Measurements from ENCODE around the gene MED25. TPM values are rescaled to one million over a fixed set of nuclear protein-coding genes. Genes with fewer than 3 reads are reported as not detected.
A peak's percentile ranks its signal among the peaks of the same experiment; 100 is the strongest.

MED25 gene
- total RNA-seq, 1 experiment from 2014 or later, result 37.8 TPM

DNA sequence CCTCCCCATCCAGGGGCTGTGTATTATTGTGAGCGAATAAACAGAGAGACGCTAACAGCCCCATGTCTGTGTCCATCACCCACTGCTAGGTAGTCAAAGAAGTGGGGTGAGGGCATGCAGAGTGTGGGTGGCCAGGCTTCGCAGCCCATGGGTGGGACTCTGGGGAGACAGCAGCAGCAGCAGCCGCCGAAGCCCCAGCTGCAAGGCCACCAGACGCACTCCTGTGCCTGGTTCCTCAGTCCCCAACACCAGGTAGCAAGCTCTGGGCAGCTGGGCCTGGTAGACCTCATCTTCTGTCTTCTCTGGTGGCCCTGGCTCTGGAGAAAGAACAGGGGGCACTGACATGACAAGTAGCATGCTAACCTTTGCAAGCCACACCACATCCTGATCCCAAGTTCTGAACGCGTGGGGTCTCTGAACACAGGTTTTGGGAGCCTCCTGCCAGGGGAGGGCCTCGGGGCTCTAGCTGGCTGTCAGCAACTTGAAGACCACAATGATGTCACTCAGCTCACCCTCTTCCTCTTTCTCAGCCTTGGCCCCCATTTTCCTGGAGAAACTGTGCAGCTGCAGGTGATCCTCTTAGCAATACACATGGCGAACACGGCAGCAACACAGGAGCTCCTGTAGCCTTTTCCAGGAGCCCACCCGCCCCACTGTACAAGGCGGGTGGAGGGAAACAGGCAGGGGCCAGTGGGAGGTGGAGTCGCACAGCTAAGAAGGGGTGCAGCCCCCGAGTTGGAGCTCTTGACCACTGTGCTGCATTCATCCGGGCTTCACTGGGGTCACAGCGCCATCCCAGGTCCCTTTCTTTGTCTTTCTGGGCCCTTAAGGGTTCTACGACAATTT, 10.8 kb upstream of the MED25 start:
- H3K9ac ChIP-seq (ENCODE audit: low read length), result no peak overlapping the region
- DNase-seq, result peak; percentile 71
- H3K9me2 ChIP-seq (replicated peaks; ENCODE audit: insufficient read depth, low read length), result no peaks in the 10 kb centered on the region
- no peaks in the 10 kb centered on the region for H3K79me2 ChIP-seq (ENCODE audit: low read length)
- peaks cover 19% of the 10 kb centered on the region for H3K4me1 ChIP-seq (ENCODE audit: low read length)
- 0 out of 2 replicates have a peak, but pooled peaks cover 15% of the 10 kb centered on the region for H3K36me3 ChIP-seq (ENCODE audit: insufficient read depth, low read length)
- H3K4me3 ChIP-seq (ENCODE audit: low read length), result no peak overlapping the region
- H3K9me3 ChIP-seq (ENCODE audit: low read length), result no peaks in the 10 kb centered on the region
- H3K27me3 ChIP-seq (ENCODE audit: low read length), result no peaks in the 10 kb centered on the region
- H3K4me2 ChIP-seq (ENCODE audit: low read depth, low read length, poor library complexity, severe bottlenecking), result no peak overlapping the region
- no peak overlapping the region for H2AFZ ChIP-seq (ENCODE audit: low read length)
- no peaks in the 10 kb centered on the region for H4K20me1 ChIP-seq (ENCODE audit: insufficient read depth, low read depth, low read length)
- H3K27ac ChIP-seq (ENCODE audit: low read length), result no peak overlapping the region

DNA sequence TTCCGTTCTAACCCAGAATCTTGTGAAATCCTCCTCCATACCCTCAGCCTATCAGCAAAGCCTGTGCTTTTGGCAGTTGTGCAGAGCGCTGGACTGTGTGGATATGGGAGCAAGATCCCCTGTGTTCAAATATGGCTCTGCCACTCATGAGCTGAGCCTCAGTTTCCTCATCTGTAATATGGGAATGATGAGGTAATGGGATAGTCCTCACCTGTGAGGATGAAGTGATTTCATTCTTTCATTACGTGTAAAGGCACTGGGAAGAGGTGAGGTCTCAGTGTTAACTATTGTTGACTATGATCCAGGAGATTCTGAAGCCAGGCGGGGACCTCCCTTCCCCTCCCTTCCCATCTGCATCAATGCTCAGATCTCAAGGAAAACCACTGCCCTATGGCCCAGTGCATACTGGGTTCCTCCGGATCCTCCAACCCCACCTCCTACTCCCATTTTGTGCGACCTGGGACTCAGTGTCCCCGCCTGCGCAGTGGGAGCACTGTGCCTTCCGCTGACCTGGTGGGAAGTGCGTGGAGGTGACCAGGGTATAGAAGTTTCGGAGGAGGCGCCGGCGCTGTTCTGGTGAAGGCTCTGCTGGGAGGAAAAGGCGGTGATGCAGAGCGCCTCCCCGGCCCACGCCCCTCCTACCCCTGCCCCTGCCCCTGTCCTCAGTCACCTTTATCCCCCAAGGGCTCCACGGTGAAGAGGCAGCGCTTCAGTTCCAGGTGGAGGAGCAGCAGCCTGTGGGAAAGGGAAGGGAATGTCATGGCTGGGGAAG, 10.0 kb upstream of the MED25 start:
- Histone ChIP-seq H3K9ac (ENCODE audit: low read length) (no peak overlapping the region), H3K27ac (ENCODE audit: low read length) (no peak overlapping the region), H3K9me3 (ENCODE audit: low read length) (no peaks in the 10 kb centered on the region), H3K4me1 (ENCODE audit: low read length) (peaks cover 27% of the 10 kb centered on the region), H2AFZ (ENCODE audit: low read length) (no peak overlapping the region), H4K20me1 (ENCODE audit: insufficient read depth, low read depth, low read length) (no peaks in the 10 kb centered on the region), H3K36me3 (ENCODE audit: insufficient read depth, low read length) (0 out of 2 replicates have a peak, but pooled peaks cover 11% of the 10 kb centered on the region), H3K9me2 (replicated peaks; ENCODE audit: insufficient read depth, low read length) (no peaks in the 10 kb centered on the region), H3K4me3 (ENCODE audit: low read length) (peak overlapping the region; percentile 76; the same call in 1 of the 2 replicates), H3K79me2 (ENCODE audit: low read length) (no peaks in the 10 kb centered on the region), H3K27me3 (ENCODE audit: low read length) (no peaks in the 10 kb centered on the region), H3K4me2 (ENCODE audit: low read depth, low read length, poor library complexity, severe bottlenecking) (peak overlapping the region; percentile 89)
- DNase-seq, result no peak

DNA sequence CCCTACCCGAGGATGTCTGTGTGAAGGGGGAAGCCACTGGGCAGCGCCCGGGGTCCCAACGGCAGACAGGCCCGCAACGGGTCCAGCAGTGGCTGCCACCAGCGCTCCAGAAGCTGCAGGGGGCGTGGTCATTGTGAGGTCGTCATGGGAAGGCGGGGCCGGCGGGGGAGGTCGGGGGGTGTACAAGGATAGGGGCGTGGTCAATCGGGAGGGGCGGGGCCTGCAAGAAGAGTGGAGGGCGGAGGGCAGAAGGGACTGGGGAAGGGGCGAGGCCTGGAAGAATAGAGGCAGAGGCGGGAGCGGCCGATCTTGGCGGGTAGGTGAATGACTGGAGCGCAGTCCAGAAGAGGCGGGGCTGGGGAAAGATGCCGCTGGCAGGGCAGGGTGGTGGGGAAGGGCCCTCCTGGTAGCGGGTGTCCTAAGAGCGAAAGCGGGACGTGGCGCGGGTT, 9.4 kb upstream of the MED25 start:
- Histone ChIP-seq H2AFZ (ENCODE audit: low read length) (peak overlapping the region; percentile 61; the same call in 1 of the 2 replicates), H4K20me1 (ENCODE audit: insufficient read depth, low read depth, low read length) (no peaks in the 10 kb centered on the region), H3K27me3 (ENCODE audit: low read length) (no peaks in the 10 kb centered on the region), H3K9me2 (replicated peaks; ENCODE audit: insufficient read depth, low read length) (no peaks in the 10 kb centered on the region), H3K27ac (ENCODE audit: low read length) (no peak overlapping the region), H3K4me1 (ENCODE audit: low read length) (peaks cover 28% of the 10 kb centered on the region), H3K36me3 (ENCODE audit: insufficient read depth, low read length) (0 out of 2 replicates have a peak, but pooled peaks cover 5% of the 10 kb centered on the region), H3K9me3 (ENCODE audit: low read length) (no peaks in the 10 kb centered on the region), H3K9ac (ENCODE audit: low read length) (peak overlapping the region; percentile 67), H3K79me2 (ENCODE audit: low read length) (no peaks in the 10 kb centered on the region), H3K4me3 (ENCODE audit: low read length) (peak overlapping the region; percentile 76), H3K4me2 (ENCODE audit: low read depth, low read length, poor library complexity, severe bottlenecking) (peak overlapping the region; percentile 89)
- DNase-seq, result peak; percentile 97

DNA sequence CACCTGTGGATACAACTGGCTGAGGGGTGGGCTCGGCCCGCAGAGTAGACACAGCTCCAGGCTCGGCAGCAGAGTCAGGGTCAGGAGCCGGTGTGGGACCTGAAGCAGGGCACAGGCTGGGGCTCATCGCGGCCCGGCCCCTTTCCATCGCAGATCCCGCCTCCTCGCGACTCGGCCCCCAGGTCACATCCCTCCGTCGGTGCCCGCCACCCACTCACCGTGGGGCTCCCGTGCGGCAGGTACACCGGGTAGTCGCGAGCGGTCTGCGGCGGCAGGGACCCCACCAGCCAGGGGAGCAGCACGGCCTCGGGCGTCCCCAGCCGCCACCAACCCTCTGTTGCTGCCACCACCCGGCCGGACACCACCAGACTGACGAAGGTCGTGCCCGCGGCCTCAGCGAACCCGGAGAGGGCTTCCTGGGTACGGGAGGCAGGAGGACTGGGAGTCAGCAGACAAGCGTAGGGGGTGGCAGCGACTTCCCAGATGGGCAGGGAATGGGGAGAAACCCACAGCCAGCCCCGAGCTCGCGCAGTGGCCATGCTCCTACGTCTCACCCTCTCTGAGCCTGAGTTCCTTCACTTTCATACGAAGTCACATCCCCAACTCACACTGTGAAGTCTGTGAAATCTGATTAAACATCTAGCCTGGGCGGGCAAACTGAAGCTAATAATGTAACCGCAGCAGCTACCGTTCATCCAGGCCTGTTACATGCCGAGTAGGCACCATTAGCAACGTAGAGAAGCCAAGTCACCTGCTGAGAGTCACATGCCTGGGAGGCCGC, 8.7 kb upstream of the MED25 start:
- peak overlapping the region; percentile 76 for H3K4me3 ChIP-seq (ENCODE audit: low read length)
- H3K9me3 ChIP-seq (ENCODE audit: low read length), result no peaks in the 10 kb centered on the region
- H3K4me2 ChIP-seq (ENCODE audit: low read depth, low read length, poor library complexity, severe bottlenecking), result peak overlapping the region; percentile 89
- no peak overlapping the region for H3K27ac ChIP-seq (ENCODE audit: low read length)
- H3K36me3 ChIP-seq (ENCODE audit: insufficient read depth, low read length), result 0 out of 2 replicates have a peak, but pooled peaks cover 5% of the 10 kb centered on the region
- H4K20me1 ChIP-seq (ENCODE audit: insufficient read depth, low read depth, low read length), result no peaks in the 10 kb centered on the region
- peak; percentile 75 for DNase-seq
- H3K9ac ChIP-seq (ENCODE audit: low read length), result peak overlapping the region; percentile 67
- H3K79me2 ChIP-seq (ENCODE audit: low read length), result no peaks in the 10 kb centered on the region
- no peaks in the 10 kb centered on the region for H3K27me3 ChIP-seq (ENCODE audit: low read length)
- H3K4me1 ChIP-seq (ENCODE audit: low read length), result peaks cover 34% of the 10 kb centered on the region
- peak overlapping the region; percentile 61; the same call in 1 of the 2 replicates for H2AFZ ChIP-seq (ENCODE audit: low read length)
- no peaks in the 10 kb centered on the region for H3K9me2 ChIP-seq (replicated peaks; ENCODE audit: insufficient read depth, low read length)

GRCh38 chr19:49809941-49810389, 8.1 kb upstream of the MED25 start:
- Histone ChIP-seq H2AFZ (ENCODE audit: low read length) (no peak overlapping the region), H3K4me2 (ENCODE audit: low read depth, low read length, poor library complexity, severe bottlenecking) (peak overlapping the region; percentile 89), H3K4me1 (ENCODE audit: low read length) (peaks cover 36% of the 10 kb centered on the region), H3K79me2 (ENCODE audit: low read length) (no peaks in the 10 kb centered on the region), H3K4me3 (ENCODE audit: low read length) (peak overlapping the region; percentile 76), H3K27ac (ENCODE audit: low read length) (no peak overlapping the region), H4K20me1 (ENCODE audit: insufficient read depth, low read depth, low read length) (no peaks in the 10 kb centered on the region), H3K9me2 (replicated peaks; ENCODE audit: insufficient read depth, low read length) (no peaks in the 10 kb centered on the region), H3K9ac (ENCODE audit: low read length) (peak overlapping the region; percentile 67), H3K27me3 (ENCODE audit: low read length) (no peaks in the 10 kb centered on the region), H3K9me3 (ENCODE audit: low read length) (no peaks in the 10 kb centered on the region), H3K36me3 (ENCODE audit: insufficient read depth, low read length) (no peaks in the 10 kb centered on the region)
- DNase-seq, result no peak

DNA sequence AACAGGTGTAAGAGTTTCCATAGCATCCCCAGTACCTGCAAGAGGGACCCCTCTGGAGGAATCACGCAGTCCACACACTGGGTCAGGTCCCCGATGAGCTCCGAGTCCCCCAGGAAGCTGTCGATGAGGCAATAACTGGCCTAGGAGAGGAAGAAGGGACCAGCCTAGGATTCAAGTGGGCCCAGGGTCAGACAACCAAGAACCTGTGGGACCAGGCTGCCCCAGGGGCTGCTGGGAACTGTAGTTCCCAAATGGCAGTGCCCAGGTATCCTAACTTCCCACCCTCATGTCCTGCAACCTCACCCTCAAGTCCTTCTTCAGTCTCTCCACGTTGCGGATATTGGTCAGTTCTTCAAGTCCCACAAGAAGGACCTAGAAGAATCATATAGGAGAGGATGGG, 6.8 kb upstream of the MED25 start:
- Histone ChIP-seq H3K27me3 (ENCODE audit: low read length) (no peaks in the 10 kb centered on the region), H3K27ac (ENCODE audit: low read length) (no peak overlapping the region), H3K36me3 (ENCODE audit: insufficient read depth, low read length) (no peaks in the 10 kb centered on the region), H3K4me3 (ENCODE audit: low read length) (no peak overlapping the region), H2AFZ (ENCODE audit: low read length) (no peak overlapping the region), H3K4me1 (ENCODE audit: low read length) (peaks cover 36% of the 10 kb centered on the region), H3K9me2 (replicated peaks; ENCODE audit: insufficient read depth, low read length) (no peaks in the 10 kb centered on the region), H4K20me1 (ENCODE audit: insufficient read depth, low read depth, low read length) (no peaks in the 10 kb centered on the region), H3K79me2 (ENCODE audit: low read length) (no peaks in the 10 kb centered on the region), H3K9me3 (ENCODE audit: low read length) (no peaks in the 10 kb centered on the region), H3K4me2 (ENCODE audit: low read depth, low read length, poor library complexity, severe bottlenecking) (no peak overlapping the region), H3K9ac (ENCODE audit: low read length) (no peak overlapping the region)
- no peak for DNase-seq

GRCh38 chr19:49812452-49812996, 5.6 kb upstream of the MED25 start:
- H3K4me3 ChIP-seq (ENCODE audit: low read length), result peak overlapping the region; percentile 65
- H3K27ac ChIP-seq (ENCODE audit: low read length), result no peak overlapping the region
- no peaks in the 10 kb centered on the region for H3K9me2 ChIP-seq (replicated peaks; ENCODE audit: insufficient read depth, low read length)
- no peaks in the 10 kb centered on the region for H3K27me3 ChIP-seq (ENCODE audit: low read length)
- H2AFZ ChIP-seq (ENCODE audit: low read length), result peak overlapping the region; percentile 52
- peak overlapping the region; percentile 64 for H3K9ac ChIP-seq (ENCODE audit: low read length)
- DNase-seq, result no peak
- H3K4me2 ChIP-seq (ENCODE audit: low read depth, low read length, poor library complexity, severe bottlenecking), result peak overlapping the region; percentile 65
- H4K20me1 ChIP-seq (ENCODE audit: insufficient read depth, low read depth, low read length), result no peaks in the 10 kb centered on the region
- H3K79me2 ChIP-seq (ENCODE audit: low read length), result no peaks in the 10 kb centered on the region
- no peaks in the 10 kb centered on the region for H3K9me3 ChIP-seq (ENCODE audit: low read length)
- H3K36me3 ChIP-seq (ENCODE audit: insufficient read depth, low read length), result no peaks in the 10 kb centered on the region
- H3K4me1 ChIP-seq (ENCODE audit: low read length), result peaks cover 40% of the 10 kb centered on the region

Data from Karpas-422 (cell line).